RCC 7860 (cell line): Measurements from ENCODE around the gene ITGB5.
"Not testable (repeated sequence)": the region's sequence is repeated elsewhere in the genome, so short reads cannot be mapped to it uniquely, and the experiment has no call there.

ENCODE experiments used
- DNase-seq: peaks from one replicate; pipeline ENCODE4 v3.0.0-alpha.2; 2015; ENCODE audit warnings: low spot score
- FAIRE-seq: peaks from 2 replicates; lab custom pipeline; 2012; peaks lifted over from hg19 to GRCh38; lab: Jason Lieb, UNC

Gene ITGB5

DNA sequence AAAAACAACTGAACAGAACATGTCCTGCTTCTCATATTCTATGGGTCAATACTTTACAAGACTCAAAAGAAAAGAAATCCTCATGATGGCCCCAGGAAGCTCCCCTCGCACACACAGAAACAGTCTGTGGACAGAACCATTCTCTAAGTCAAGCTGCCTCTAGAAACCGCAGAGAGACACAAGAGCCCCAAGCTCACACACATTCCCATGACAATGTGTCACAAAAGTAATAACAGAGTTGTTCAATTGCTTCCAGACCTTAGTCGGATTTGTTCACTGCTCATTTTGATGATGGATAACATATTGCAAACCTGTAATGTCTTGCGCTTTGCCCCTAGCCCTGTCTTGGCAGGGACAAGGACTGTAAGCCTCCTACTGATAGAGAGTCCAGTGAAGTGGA is 96.0 kb downstream of the ITGB5 start:
- no peak for FAIRE-seq
- peak; percentile 13 for DNase-seq

DNA sequence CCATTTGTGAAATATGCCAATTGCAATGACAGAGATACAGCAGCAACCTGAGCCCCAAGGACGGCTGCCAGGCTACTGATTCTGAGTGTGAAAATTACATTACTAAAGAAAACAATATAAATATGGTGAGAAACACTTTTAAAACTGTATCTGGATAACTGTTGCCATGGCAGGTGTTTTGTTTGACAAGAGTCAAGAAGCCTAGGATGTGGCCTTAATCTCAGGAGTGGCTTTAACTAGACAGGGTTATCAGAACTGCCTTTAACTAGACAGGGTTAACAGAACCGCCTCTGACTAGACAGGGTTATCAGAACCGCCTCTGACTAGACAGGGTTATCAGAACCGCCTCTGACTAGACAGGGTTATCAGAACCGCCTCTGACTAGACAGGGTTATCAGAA is 98.1 kb downstream of the ITGB5 start:
- not testable (repeated sequence) for FAIRE-seq, DNase-seq

- DNase-seq: no peak
- no peak for FAIRE-seq
These were observed 98.9 kb downstream of the ITGB5 start for GRCh38 chr3:124788254-124788745.

DNA sequence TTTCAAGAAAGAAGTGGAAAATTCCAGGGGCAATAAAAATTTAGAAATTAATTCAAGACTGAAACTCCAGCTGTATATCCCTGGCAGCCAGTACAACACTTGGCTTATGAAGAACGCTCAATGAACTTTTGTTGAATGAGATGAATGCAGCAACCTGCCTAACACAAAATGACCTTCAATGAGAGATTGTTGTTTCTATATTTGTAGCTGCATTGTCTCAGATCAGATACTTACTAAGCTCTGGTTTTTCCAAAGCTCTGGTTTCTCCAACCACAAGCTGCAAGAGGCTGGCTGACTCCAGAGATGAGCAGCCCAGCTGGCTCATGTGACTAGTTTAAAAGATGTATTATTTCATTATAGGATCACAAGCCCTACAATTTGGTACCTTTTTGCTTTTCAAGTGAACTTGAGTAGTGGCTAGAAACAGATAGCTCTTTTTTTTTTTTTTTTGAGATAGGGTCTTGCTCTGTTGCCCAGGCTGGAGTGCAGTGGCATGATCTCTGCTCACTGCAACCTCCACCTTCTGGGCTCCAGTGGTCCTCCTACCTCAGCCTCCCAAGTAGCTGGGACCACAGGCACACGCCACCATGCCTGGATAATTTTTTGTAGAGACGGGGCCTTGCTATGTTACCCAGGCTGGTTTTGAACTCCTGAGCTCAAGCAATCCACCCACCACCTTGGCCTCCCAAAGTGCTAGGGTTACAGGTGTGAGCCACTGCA is 99.5 kb downstream of the ITGB5 start:
- DNase-seq (no peak), FAIRE-seq (no peak)

GRCh38 chr3:124786511-124787241 is 100.5 kb downstream of the ITGB5 start:
- DNase-seq (peak; percentile 40), FAIRE-seq (peak; percentile 62)

DNA sequence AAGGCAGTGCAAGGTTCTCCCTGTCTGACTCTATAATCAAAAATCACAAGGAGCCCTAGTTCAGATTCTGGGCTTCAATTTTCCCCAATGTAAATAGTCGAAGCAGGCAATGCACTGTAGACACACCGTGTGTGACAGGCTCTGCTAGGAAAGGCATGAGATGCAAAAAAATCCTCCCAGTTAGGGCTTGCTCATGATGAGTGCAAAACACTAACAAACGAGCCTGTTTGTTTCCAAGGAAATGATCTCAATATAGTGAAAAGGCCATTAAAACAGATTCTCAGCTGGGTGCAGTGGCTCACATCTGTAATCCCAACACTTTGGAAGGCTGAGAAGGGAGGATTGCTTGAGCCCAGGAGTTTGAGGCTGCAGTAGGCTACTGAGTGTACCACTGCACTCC is 101.2 kb downstream of the ITGB5 start:
- FAIRE-seq (no peak), DNase-seq (no peak)

DNA sequence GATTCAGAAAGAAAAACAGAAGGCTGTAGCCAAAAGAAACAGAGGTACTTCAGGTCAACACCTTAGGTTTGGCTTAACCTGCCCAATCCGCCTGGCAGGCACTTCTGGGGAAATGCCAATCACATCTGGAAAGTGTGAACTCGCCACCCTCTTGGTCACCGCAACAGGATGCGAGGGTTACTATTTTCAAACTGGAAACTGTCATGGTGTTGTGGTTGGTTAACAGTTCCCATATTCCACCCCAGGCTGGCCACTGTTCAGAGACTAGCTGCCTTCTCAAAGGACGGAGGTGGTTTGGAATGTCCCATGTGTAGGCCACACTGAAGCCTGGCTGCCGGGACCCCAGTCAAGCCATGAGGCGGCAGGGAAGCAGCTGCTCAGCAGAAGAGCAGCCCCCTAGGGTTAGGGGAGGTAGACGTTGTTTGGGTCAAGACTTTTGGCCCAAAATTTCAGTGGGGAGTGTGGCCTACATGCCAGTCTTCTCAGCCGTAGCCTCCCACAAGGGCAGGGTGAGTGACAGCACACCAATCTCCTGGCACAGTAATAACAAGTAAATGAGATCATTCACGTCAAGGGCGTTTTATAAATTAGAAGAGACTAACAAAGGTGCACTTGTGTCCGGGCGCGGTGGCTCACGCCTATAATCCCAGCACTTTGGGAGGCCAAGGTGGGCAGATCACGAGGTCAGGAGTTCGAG is 102.3 kb downstream of the ITGB5 start:
- FAIRE-seq (no peak), DNase-seq (no peak)

GRCh38 chr3:124783696-124784095 is 103.5 kb downstream of the ITGB5 start:
- FAIRE-seq (no peak), DNase-seq (no peak)

DNA sequence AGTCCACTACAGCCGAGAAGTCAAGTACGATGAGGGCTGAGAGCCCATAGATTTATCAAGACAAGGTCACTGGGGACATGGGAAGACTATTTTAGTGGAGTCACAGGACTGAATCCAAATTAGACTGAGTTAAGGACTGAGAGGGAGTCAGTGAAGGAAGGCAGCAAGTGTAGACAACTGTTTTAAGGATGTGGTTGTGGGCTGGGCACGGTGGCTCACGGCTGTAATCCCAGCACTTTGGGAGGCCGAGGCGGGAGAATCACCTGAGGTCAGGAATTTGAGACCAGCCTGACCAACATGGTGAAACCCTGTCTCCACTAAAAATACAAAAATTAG is 104.8 kb downstream of the ITGB5 start:
- DNase-seq, FAIRE-seq: not testable (repeated sequence)

GRCh38 chr3:124781476-124782376 is 105.4 kb downstream of the ITGB5 start:
- FAIRE-seq: no peak

DNA sequence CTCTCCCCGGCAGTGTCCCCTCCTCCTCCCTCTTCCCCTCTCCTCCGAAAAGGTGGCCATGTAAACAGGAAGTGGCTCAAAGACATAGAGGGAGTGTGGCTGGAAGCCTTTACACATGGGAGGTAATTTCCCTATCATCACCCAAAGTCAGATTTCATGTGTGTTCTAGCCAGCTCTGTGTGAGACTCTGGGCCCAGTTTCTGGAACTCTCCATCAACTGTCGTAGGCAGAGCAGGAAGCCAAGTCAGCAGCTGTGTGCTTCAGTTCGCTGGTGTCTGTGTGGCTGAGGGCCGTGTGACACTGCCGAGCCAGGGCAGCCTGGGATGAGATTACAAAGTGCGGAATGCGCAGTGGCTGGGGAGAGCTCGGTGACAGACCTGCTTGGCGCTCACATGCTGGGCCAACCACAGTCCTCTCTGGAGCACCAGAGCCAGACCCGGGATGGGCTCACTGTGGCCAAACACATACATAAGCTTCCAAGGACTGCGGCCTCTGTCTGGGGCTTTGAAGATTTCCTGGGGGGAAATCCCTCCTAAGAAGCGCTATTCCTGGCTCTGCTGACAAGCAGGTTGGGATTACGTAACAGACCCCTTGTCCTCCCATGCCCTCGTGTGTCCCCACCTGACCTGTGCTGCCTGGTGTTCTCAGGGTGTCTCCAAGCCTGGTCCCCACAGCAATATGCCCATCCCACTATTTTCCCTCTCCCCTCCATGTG is 106.2 kb downstream of the ITGB5 start:
- FAIRE-seq: no peak
- DNase-seq: no peak

More at GRCh38 chr3:124781476-124782376, 105.4 kb downstream of the ITGB5 start:
- DNase-seq: no peak

DNA sequence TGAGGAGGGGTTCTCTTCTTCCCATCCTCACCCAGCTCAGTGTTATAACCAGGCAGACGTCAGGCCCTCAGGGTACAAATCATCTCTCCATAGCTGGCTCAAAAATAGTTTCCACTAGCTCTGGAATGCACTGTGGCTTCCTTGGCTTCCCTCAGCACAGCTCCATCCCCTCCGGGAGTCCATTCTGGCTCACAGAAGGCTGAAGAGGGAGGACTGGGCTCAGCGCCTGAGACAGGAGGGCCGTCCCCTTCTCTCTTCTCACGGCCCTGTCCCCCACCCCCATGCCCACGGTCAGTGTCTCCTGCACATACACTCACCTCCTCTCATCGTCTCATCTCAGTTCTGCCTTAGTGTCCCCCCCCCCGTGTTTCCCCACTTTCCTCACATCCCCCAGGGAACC is 106.8 kb downstream of the ITGB5 start:
- FAIRE-seq (no peak), DNase-seq (peak; percentile 0)

- DNase-seq (no peak), FAIRE-seq (no peak)
These were observed 107.4 kb downstream of the ITGB5 start for GRCh38 chr3:124779751-124780191.

- FAIRE-seq: no peak
These were observed 108.0 kb downstream of the ITGB5 start for GRCh38 chr3:124779116-124779515.

DNA sequence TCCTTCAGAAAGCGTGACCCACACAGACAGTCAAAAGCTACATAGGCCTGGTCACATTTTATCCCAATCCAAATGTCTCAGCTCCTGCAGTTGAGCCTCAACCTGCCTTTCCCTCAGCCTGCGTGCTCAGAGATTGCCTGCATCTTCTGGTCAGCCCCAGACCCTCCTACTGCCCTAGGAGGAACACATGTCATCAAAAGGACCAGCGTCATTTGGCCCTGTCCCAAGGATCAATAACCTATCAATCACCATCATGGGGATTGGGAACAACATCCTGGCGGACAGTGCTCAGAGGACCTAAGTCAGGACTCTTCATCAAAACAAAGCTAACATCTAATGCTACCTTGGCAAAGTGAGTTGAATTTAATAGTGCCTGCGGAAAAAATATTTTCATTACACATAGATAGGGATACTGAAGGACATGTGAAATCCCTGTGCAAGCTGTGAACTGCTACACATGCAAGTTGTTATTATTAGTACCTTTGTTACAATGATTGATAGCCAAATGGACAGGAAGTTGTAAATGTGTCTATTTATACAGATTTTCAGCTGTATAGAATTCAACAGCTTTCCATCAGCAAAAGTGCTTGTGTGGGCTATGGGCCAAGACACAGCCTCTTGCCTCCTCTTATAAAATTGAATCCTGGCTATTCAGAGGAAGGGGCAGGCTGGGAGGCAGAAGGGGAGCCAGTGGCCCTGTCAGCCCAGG is 109.2 kb downstream of the ITGB5 start:
- FAIRE-seq (no peak), DNase-seq (no peak)

More at GRCh38 chr3:124779116-124779515, 108.0 kb downstream of the ITGB5 start:
- DNase-seq: no peak

DNA sequence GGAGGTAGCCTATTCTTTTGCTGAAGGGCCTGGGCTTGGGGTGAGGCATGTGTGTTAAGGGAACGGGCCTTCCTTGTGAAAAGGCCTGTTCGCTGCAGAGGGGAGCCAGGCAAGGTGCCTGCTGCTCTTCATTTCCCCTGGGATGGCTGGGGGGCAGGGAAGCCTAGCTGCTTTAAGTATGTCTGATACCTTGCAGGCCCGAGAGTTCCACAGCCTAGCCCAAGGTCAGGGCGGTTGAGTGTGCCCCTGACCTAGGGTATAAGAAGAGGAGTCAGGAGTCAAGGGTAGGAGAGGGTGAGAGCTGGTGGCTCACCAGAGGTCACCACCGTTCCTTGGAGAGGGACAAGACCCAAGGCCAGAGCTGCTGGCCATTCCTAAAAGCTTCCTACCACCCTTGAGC is 110.3 kb downstream of the ITGB5 start:
- FAIRE-seq: no peak
- DNase-seq: no peak

GRCh38 chr3:124775877-124776276 is 111.3 kb downstream of the ITGB5 start:
- no peak for FAIRE-seq
- no peak for DNase-seq

DNA sequence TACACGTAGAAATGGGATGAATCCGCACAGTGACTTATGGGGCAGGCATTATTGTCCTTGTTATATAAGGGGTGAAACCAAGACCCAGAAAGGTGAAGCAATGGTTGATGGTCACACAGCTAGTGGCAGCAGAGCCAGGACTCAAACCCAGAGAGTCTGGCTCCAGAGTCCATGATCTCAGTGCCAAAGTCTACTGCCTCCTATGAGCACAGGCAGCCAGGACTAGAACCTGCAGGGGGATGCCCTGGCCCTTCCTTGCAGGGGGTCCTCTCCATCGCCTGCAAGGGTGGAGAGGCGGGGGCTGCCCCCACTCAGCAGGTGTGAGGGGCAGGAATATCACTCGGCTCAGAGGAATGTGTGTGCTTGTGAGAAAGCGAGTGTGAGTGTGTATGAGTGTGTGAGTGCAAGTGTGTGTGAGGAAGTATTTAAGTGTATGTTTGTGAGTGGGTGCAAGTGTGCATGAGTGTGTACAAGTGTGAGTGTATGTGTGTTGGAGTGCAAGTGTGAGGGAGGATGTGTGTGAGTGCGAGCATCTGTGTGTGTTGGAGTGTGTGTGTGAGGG is 112.2 kb downstream of the ITGB5 start:
- no peak for DNase-seq
- FAIRE-seq: no peak

- FAIRE-seq: peak; percentile 55
- peak; percentile 67 for DNase-seq
These were observed 112.8 kb downstream of the ITGB5 start for GRCh38 chr3:124774327-124774718.
